ENCODE measurements around the gene CUBN. TPM values are rescaled to one million over a fixed set of nuclear protein-coding genes. Genes with fewer than 3 reads are reported as not detected.

The CUBN gene
- total RNA-seq, 4 donors from 2014 or later: 0.54 to 1.8 (median 1.3) TPM

GRCh38 chr10:17109046-17109445 lies 20.6 kb downstream of the CUBN start:
- intact Hi-C loops (cut with DNase I; ENCODE audit: low total_unique reads): no loop called here
- 75 to 84% methylated on average over 2 of the region's 2 CpGs for WGBS, 2 donors

GRCh38 chr10:17106991-17107390 lies 22.6 kb downstream of the CUBN start:
- no peak for DNase-seq (ENCODE audit: low spot score in 2 of 2)
- no peak for TF ChIP-seq POLR2A (IDR thresholded peaks at IDR 0.05)
- TF ChIP-seq, protein P1, sequence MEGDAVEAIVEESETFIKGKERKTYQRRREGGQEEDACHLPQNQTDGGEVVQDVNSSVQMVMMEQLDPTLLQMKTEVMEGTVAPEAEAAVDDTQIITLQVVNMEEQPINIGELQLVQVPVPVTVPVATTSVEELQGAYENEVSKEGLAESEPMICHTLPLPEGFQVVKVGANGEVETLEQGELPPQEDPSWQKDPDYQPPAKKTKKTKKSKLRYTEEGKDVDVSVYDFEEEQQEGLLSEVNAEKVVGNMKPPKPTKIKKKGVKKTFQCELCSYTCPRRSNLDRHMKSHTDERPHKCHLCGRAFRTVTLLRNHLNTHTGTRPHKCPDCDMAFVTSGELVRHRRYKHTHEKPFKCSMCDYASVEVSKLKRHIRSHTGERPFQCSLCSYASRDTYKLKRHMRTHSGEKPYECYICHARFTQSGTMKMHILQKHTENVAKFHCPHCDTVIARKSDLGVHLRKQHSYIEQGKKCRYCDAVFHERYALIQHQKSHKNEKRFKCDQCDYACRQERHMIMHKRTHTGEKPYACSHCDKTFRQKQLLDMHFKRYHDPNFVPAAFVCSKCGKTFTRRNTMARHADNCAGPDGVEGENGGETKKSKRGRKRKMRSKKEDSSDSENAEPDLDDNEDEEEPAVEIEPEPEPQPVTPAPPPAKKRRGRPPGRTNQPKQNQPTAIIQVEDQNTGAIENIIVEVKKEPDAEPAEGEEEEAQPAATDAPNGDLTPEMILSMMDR (IDR thresholded peaks at IDR 0.05): no peak
- H3K4me3 ChIP-seq (ENCODE audit: low read depth, poor library complexity, severe bottlenecking): no peak overlapping the region
- intact Hi-C loops (cut with DNase I; ENCODE audit: low total_unique reads): no loop called here
- 83 to 88% methylated on average over 5 of the region's 5 CpGs for WGBS, 2 donors

More at GRCh38 chr10:17109046-17109445, 20.6 kb downstream of the CUBN start:
- no peak for DNase-seq (ENCODE audit: low spot score in 2 of 2)
- H3K4me3 ChIP-seq (ENCODE audit: low read depth, poor library complexity, severe bottlenecking): no peak overlapping the region
- TF ChIP-seq, protein P1 (IDR thresholded peaks at IDR 0.05): no peak
- no peak for TF ChIP-seq POLR2A (IDR thresholded peaks at IDR 0.05)

DNA sequence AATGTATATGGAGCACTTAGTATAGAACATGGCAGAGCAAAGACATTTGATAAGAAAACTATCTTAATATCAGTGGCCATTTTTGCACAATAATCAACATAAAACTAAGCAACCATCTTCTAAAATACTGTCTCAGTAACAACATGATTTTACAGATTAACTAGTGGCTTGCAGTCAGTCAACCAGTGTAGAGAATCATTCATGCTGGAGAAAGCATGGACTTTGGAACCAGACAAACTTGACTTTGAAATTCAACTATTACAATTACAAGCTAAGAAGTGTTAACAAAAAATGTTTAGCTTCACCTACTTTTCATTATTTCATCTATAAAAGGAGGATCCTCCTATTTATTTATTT lies 27.7 kb downstream of the CUBN start:
- DNase-seq (ENCODE audit: low spot score in 2 of 2): no peak
- intact Hi-C loops (cut with DNase I; ENCODE audit: low total_unique reads): no loop called here
- no peak for TF ChIP-seq POLR2A (IDR thresholded peaks at IDR 0.05)
- TF ChIP-seq, protein P1 (IDR thresholded peaks at IDR 0.05): no peak
- no peak overlapping the region for H3K4me3 ChIP-seq (ENCODE audit: low read depth, poor library complexity, severe bottlenecking)

- WGBS, 2 donors: 81 to 85% methylated on average over 7 of the region's 7 CpGs
- intact Hi-C loops (cut with DNase I; ENCODE audit: low total_unique reads): no loop called here
- no peak for TF ChIP-seq POLR2A (IDR thresholded peaks at IDR 0.05)
- TF ChIP-seq, protein P1 (IDR thresholded peaks at IDR 0.05): no peak
- no peak overlapping the region for H3K4me3 ChIP-seq (ENCODE audit: low read depth, poor library complexity, severe bottlenecking)
- no peak for DNase-seq (ENCODE audit: low spot score in 2 of 2)
Measured at GRCh38 chr10:17101257-17101909, 28.2 kb downstream of the CUBN start.

DNA sequence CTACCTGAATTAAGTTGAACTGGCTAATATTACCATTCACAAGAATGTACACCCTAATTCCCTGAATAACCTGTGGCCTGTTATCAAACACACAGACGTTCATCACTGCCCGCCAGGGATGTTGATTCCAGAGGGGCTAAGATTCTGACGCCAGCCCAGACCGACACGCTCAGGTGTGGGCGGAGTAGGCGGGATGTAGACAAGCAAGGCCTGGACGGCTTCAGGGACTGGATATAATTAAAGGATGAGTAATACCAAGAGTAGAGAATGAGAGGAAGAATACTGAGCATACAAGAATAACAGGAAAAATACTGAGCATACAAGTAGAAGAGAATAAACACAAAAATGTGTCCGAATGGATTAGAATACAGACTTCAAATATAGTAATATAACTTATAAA lies 29.0 kb downstream of the CUBN start:
- no peak for DNase-seq (ENCODE audit: low spot score in 2 of 2)
- intact Hi-C loops (cut with DNase I; ENCODE audit: low total_unique reads): no loop called here
- H3K4me3 ChIP-seq (ENCODE audit: low read depth, poor library complexity, severe bottlenecking): no peak overlapping the region
- TF ChIP-seq POLR2A (IDR thresholded peaks at IDR 0.05): no peak
- TF ChIP-seq, protein P1 (IDR thresholded peaks at IDR 0.05): no peak
- WGBS, 2 donors: 60 to 65% methylated on average over 9 of the region's 9 CpGs

GRCh38 chr10:17098012-17098411 lies 31.6 kb downstream of the CUBN start:
- intact Hi-C loops (cut with DNase I; ENCODE audit: low total_unique reads): no loop called here
- WGBS, 2 donors: 96% methylated on average over 3 of the region's 3 CpGs
- no peak for DNase-seq (ENCODE audit: low spot score in 2 of 2)
- TF ChIP-seq, protein P1 (IDR thresholded peaks at IDR 0.05): no peak
- no peak for TF ChIP-seq POLR2A (IDR thresholded peaks at IDR 0.05)
- no peak overlapping the region for H3K4me3 ChIP-seq (ENCODE audit: low read depth, poor library complexity, severe bottlenecking)
